GM12874 (cell line): ENCODE results near the gene FBXO48.

Source experiments
- CTCF ChIP-seq: IDR thresholded peaks from 2 replicates; pipeline ENCODE4 v1.5.1; 2011; ENCODE audit warnings: low read depth, mild to moderate bottlenecking, control low read depth, low read length, moderate library complexity; ENCODE audit not compliant: insufficient read depth

FBXO48 gene

GRCh38 chr2:68423966-68424650 is 43.0 kb downstream of the FBXO48 start:
- no peak for TF ChIP-seq CTCF

- no peak for TF ChIP-seq CTCF
Measured at GRCh38 chr2:68420254-68420910, 46.7 kb downstream of the FBXO48 start.

- TF ChIP-seq CTCF = peak; percentile 12; the same call in 1 of the 2 replicates
Measured at GRCh38 chr2:68418855-68419254, 48.2 kb downstream of the FBXO48 start.

GRCh38 chr2:68418419-68418818 is 48.7 kb downstream of the FBXO48 start:
- no peak for TF ChIP-seq CTCF

GRCh38 chr2:68417926-68418325 is 49.2 kb downstream of the FBXO48 start:
- no peak for TF ChIP-seq CTCF

- TF ChIP-seq CTCF = no peak
Measured at GRCh38 chr2:68416081-68416675, 50.9 kb downstream of the FBXO48 start.

GRCh38 chr2:68415521-68415920 is 51.6 kb downstream of the FBXO48 start:
- TF ChIP-seq CTCF = no peak
